Heart right ventricle (tissue), 16 donors: ENCODE data around the gene KCNS3. TPM values are rescaled to one million over a fixed set of nuclear protein-coding genes. Genes with fewer than 3 reads are reported as not detected.

Experiments used
- ATAC-seq, 8 donors: fragments of 200-7000 bp; cut with Tn5 transposase; one replicate each; pipeline ENCODE4 v1.9.1; 2020; ENCODE audit warnings: mild to moderate bottlenecking in 8 of 8, moderate library complexity in 8 of 8, moderate number of reproducible peaks in 1 of 8
- DNase-seq, 2 donors: peaks; one replicate each; pipeline ENCODE4 v3.0.0-alpha.2; 2020
- H3K27ac ChIP-seq, 10 donors: fragments of 200-600 bp; sonication (generic) in 2 of 10; one replicate each; pipeline versions ENCODE4 v1.5.0 to v1.8.0; 2020 to 2022; ENCODE audit warnings: mild to moderate bottlenecking in 3 of 10
- H3K27me3 ChIP-seq, 7 donors: fragments of 200-600 bp; one replicate each; pipeline ENCODE4 v1.8.0; 2021 to 2022; ENCODE audit warnings: mild to moderate bottlenecking in 2 of 7
- H3K36me3 ChIP-seq, 9 donors: fragments of 200-600 bp; sonication (generic) in 1 of 9; one replicate each; pipeline versions ENCODE4 v1.5.0 to v1.8.0; 2020 to 2022; ENCODE audit warnings: mild to moderate bottlenecking in 2 of 9
- H3K4me1 ChIP-seq, 9 donors: fragments of 200-600 bp; sonication (generic) in 1 of 9; one replicate each; pipeline versions ENCODE4 v1.5.0 to v1.8.0; 2020 to 2022; ENCODE audit warnings: mild to moderate bottlenecking in 4 of 9
- H3K4me3 ChIP-seq, 10 donors: fragments of 200-600 bp; sonication (generic) in 2 of 10; one replicate each; pipeline versions ENCODE4 v1.5.0 to v1.8.0; 2020 to 2022; ENCODE audit warnings: mild to moderate bottlenecking in 7 of 10, moderate library complexity in 2 of 10
- H3K9me3 ChIP-seq, 11 donors: fragments of 200-600 bp in 10 of 11; sonication (generic) in 2 of 11; one replicate each; pipeline versions ENCODE4 v1.5.0 to v1.8.0; 2013 to 2022; ENCODE audit warnings: mild to moderate bottlenecking in 2 of 11, control low read depth in 1 of 11, moderate library complexity in 1 of 11
- WGBS, 2 donors: extraction: QIAGEN DNeasy Blood & Tissue Kit; methylation state at CpG; one replicate each; pipeline ENCODE4 v1.1.7; 2013; ENCODE audit warnings: inconsistent platforms in 1 of 2; 5-methylcytosine and 5-hydroxymethylcytosine counted together
- intact Hi-C, 10 donors: fragments of 100-400 bp; cut with DNase I; formaldehyde crosslinking; loops; one replicate each; pipeline versions ENCODE4 v1.11.1 to v1.14.2; 2022
- polyA plus RNA-seq, 2 donors: library from polyadenylated mRNA; stranded (reverse); fragments of 200-250 nt; gene quantifications; one replicate each; pipeline ENCODE4 v1.2.3, GENCODE V29; 2013
- total RNA-seq, 10 donors: library from RNA; stranded (reverse); fragmentation: NEBNext Ultra II Directional in 3 of 10; extraction: Animal tissue kit (Norgen Biotek cat#: 25700) in 3 of 10; gene quantifications; one replicate each; pipeline versions ENCODE4 v1.2.1 to v1.2.4, GENCODE V29; 2021 to 2023
- TF ChIP-seq, protein P1 (sequence below), 9 donors: fragments of 200-600 bp; sonication (generic) in 2 of 9; IDR thresholded peaks; one replicate each; pipeline versions ENCODE4 v1.5.0 to v1.8.0; 2021 to 2022; ENCODE audit warnings: antibody characterized with exemption in 9 of 9, mild to moderate bottlenecking in 5 of 9, moderate library complexity in 1 of 9
- donor health status: Arrhythmogenic right ventricular cardiomyopathy.
- donor health status: ischemic (EF 13 %, LVEDD 7.1; RV severe dilation, severe dysfunction).
- donor health status: healthy with polysubstance abuse.
- donor health status: DM: no; HTN: yes; CAD: no.
- donor health status: DM: no; HTN: no; CAD: no.
- donor health status: ischemic (EF 25% LVEDD 6.9; RV normal size, moderate dysfunction).
- donor health status: ischemic (EF 25% LVEDD 5.7; RV mildly dilated, moderate dysfunction).
- donor health status: healthy.
- donor health status: DM: yes; HTN: yes; CAD: no.
- donor health status: Ischemic cardiomyopathy.
- donor health status: ischemic (EF 35%, LVEDD 5.7; RV mildly dilated, moderate dysfunction).
- donor health status: nonischemic (EF 11% LVEDD 7.7; RV severe dilation, severe dysfunction).
- donor health status: DM: yes; HTN: yes; CAD: no.
- donor health status: PGD.
- donor health status: ischemic (EF 29% LVEDD 5.4; RV normal size, mild dysfunction).
- donor health status: nonischemic (EF 23%, LVEDD 6.1; RV moderate dilation, normal function).

KCNS3 gene
- total and polyA plus RNA-seq, 12 donors: 1.5 to 3.8 (median 2.6) TPM

DNA sequence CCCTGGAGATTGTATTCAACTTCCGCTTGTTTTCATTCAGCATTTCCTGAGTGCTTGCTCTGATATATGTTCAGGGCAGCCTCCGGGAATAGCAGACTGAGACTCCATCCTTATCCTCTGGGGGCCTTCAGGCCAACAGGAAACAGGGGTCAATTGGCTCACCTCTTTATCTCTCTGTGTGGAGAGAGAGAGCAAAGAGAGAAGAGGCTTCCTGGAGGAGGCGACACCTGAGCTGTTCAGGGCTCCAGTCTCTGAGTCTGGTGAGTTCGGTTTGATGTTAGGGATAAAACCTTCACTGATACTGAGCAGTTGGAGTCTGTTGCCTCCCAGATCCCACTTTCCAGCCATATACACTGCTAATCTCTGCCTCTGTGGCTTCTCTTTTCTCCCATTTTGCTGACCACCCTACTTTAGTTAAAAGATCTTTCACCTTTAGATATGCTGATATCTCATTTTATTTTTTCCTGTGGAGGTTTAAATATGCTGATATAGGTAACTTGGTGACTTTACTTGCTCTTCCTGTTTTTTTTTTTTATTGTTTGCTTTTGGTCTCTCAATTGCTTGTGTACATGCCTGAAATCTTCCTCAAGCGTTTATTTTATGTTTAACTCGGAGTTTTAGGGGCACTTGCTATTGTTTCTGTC lies 56.9 kb downstream of the KCNS3 start:
- Histone ChIP-seq H3K36me3 (peaks cover 0 to 19% (median 0%) of the 10 kb centered on the region in 9 donors), H3K4me3 (no peak overlapping the region), H3K27me3 (no peaks in the 10 kb centered on the region), H3K4me1 (peaks cover 0 to 9% (median 0%) of the 10 kb centered on the region in 9 donors), H3K27ac (no peak overlapping the region), H3K9me3 (peaks cover 0 to 22% (median 9%) of the 10 kb centered on the region in 11 donors)
- TF ChIP-seq, protein P1, sequence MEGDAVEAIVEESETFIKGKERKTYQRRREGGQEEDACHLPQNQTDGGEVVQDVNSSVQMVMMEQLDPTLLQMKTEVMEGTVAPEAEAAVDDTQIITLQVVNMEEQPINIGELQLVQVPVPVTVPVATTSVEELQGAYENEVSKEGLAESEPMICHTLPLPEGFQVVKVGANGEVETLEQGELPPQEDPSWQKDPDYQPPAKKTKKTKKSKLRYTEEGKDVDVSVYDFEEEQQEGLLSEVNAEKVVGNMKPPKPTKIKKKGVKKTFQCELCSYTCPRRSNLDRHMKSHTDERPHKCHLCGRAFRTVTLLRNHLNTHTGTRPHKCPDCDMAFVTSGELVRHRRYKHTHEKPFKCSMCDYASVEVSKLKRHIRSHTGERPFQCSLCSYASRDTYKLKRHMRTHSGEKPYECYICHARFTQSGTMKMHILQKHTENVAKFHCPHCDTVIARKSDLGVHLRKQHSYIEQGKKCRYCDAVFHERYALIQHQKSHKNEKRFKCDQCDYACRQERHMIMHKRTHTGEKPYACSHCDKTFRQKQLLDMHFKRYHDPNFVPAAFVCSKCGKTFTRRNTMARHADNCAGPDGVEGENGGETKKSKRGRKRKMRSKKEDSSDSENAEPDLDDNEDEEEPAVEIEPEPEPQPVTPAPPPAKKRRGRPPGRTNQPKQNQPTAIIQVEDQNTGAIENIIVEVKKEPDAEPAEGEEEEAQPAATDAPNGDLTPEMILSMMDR (IDR thresholded peaks at IDR 0.05): no peak
- DNase-seq (no peak), ATAC-seq (peak in 1 of 8 donors; percentile 25)
- intact Hi-C loops: no loop called here
- 61 to 68% methylated on average over 6 of the region's 6 CpGs for WGBS, 2 donors

DNA sequence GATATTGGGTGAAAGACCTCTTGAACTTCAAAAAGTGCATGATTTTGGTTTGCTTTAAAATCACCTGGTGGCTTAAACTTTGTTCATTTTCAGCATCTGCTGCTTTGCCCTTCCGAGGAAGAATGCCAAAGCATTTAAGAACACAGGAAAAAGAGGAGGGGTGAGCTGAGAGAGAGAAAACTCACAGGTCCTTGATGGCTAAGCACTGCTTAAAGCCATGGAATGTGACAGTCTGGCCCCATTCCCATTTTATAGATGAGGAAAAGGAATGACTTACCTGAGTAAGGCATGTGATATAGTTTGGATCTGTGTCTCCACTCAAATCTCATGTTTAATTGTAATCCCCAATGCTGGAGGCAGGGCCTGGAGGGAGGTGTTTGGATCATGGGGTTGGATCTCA lies 58.1 kb downstream of the KCNS3 start:
- ATAC-seq: no peak
- TF ChIP-seq, protein P1 (IDR thresholded peaks at IDR 0.05): no peak
- peaks cover 0 to 12% (median 0%) of the 10 kb centered on the region in 9 donors for H3K36me3 ChIP-seq
- no peak for DNase-seq
- H3K9me3 ChIP-seq: peaks cover 0 to 22% (median 9%) of the 10 kb centered on the region in 11 donors
- no peaks in the 10 kb centered on the region for H3K27me3 ChIP-seq
- intact Hi-C loops: no loop called here
- WGBS, 2 donors: 91 to 96% methylated on average over 1 of the region's 1 CpG
- no peak overlapping the region for H3K27ac ChIP-seq
- no peak overlapping the region for H3K4me3 ChIP-seq
- H3K4me1 ChIP-seq: peaks cover 0 to 9% (median 0%) of the 10 kb centered on the region in 9 donors

DNA sequence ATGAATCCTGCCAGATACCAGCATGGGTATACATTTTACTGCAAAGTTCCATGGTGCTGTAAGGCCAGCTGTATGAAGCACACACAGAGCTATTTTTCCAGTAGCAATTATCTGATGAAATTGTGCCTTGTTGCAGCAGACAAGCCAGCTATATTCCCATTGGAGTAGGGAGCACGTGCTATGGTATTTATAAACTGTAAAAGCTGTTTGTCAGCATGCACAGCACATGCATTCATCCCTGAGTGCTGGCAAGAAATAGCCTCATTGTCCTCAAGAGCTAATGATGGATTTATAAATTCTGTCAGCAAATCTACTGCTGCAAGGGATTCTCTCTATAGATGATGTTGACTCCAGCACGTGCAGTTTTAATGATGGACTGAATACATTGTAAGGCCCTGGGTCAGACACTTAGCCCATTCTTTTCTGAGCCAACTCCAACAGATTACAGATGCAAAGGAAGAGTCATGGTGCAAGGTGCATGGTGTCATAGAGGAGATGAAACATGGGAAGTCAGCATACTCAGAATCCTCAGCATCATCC lies 61.7 kb downstream of the KCNS3 start:
- TF ChIP-seq, protein P1 (IDR thresholded peaks at IDR 0.05): no peak
- Histone ChIP-seq H3K4me3 (no peak overlapping the region), H3K4me1 (no peaks in the 10 kb centered on the region), H3K36me3 (no peaks in the 10 kb centered on the region), H3K27me3 (no peaks in the 10 kb centered on the region), H3K27ac (no peak overlapping the region), H3K9me3 (peaks cover 0 to 22% (median 9%) of the 10 kb centered on the region in 11 donors)
- WGBS, 2 donors: 57 to 58% methylated on average over 2 of the region's 2 CpGs
- intact Hi-C loops: loop anchor here in 1 of 10 donors (5.0 kb wide), 1 partner anchor 52 kb away; no protein-coding TSS in a partner anchor
- no peak for ATAC-seq
- no peak for DNase-seq

DNA sequence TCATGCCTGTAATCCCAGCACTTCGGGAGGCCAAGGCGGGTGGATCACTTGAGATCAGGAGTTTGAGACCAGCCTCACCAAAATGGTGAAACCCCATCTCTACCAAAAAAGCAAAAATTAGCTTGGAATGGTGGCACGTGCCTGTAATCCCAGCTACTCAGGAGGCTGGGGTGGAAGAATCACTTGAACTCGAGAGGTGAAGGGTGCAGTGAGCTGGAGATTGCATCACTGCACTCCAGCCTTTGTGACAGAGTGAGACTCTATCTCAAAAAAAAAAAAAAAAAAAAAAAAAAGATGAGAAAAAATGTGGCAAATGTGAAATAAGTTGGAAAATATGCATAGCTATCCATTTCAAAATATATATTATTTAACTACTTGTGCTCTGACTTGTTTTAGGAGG lies 65.0 kb downstream of the KCNS3 start:
- intact Hi-C loops: loop anchor here in 1 of 10 donors (5.0 kb wide), 1 partner anchor 49 kb away; no protein-coding TSS in a partner anchor
- no peak for DNase-seq
- TF ChIP-seq, protein P1 (IDR thresholded peaks at IDR 0.05): no peak
- no peaks in the 10 kb centered on the region for H3K27me3 ChIP-seq
- 72 to 82% methylated on average over 4 of the region's 4 CpGs for WGBS, 2 donors
- no peak overlapping the region for H3K27ac ChIP-seq
- no peaks in the 10 kb centered on the region for H3K4me1 ChIP-seq
- H3K36me3 ChIP-seq: no peaks in the 10 kb centered on the region
- no peak for ATAC-seq
- no peak overlapping the region for H3K4me3 ChIP-seq
- peaks cover 0 to 12% (median 3%) of the 10 kb centered on the region in 11 donors for H3K9me3 ChIP-seq
